Caco-2 (cell line): ENCODE results near the gene ARHGEF2. TPM values are rescaled to one million over a fixed set of nuclear protein-coding genes. Genes with fewer than 3 reads are reported as not detected.

Experiments
- BruUV-seq: library from RNA; stranded (reverse); fragments of 400-500 nt; replicated peaks from 2 replicates; lab custom pipeline; 2021; lab: Mats Ljungman, UMichigan
- CTCF ChIA-PET: fragments of 300-600 bp; sonication (Branson Sonifier 250); formaldehyde crosslinking; loops from one replicate; lab custom pipeline; 2022; ENCODE audit warnings: antibody characterized with exemption; lab: Charles Lee
- POLR2A ChIA-PET: fragments of 300-600 bp; sonication (Branson Sonifier 250); formaldehyde crosslinking; loops from one replicate; lab custom pipeline; 2022; ENCODE audit warnings: antibody characterized with exemption; lab: Charles Lee
- DNase-seq, 2 experiments: peaks; one replicate each; pipeline versions ENCODE4 v3.0.0 to v3.0.0-alpha.2; 2020 to 2022
- H3K27me3 ChIP-seq: replicated peaks from 2 replicates; pipeline ENCODE4 v1.6.0; 2011; ENCODE audit warnings: low read length; ENCODE audit not compliant: control insufficient read depth, insufficient read depth
- H3K36me3 ChIP-seq: 2 replicates; pipeline ENCODE4 v1.5.1; 2011; ENCODE audit warnings: low read length; ENCODE audit not compliant: control insufficient read depth, insufficient read depth
- H3K4me1 ChIP-seq: fragments of 250-450 bp; sonication (Bioruptor Pico); 2 replicates; pipeline ENCODE4 v1.5.1; 2020; ENCODE audit warnings: mild to moderate bottlenecking
- H3K4me3 ChIP-seq: 2 replicates; pipeline ENCODE4 v1.5.1; 2011; ENCODE audit warnings: low read depth, mild to moderate bottlenecking, control low read depth, low read length
- H3K9me3 ChIP-seq: fragments of 250-450 bp; sonication (Bioruptor Pico); 2 replicates; pipeline ENCODE4 v1.5.1; 2020; ENCODE audit warnings: mild to moderate bottlenecking, moderate library complexity
- H3K27ac Mint-ChIP-seq: one replicate; pipeline ENCODE4 v1.8.0; 2022; ENCODE audit warnings: mixed read lengths; ENCODE audit not compliant: unreplicated experiment
- H3K27me3 Mint-ChIP-seq: one replicate; pipeline ENCODE4 v1.8.0; 2022; ENCODE audit warnings: mixed read lengths; ENCODE audit not compliant: insufficient read depth, unreplicated experiment
- H3K36me3 Mint-ChIP-seq: one replicate; pipeline ENCODE4 v1.8.0; 2022; ENCODE audit warnings: mild to moderate bottlenecking, mixed read lengths; ENCODE audit not compliant: insufficient read depth, unreplicated experiment
- H3K4me1 Mint-ChIP-seq: one replicate; pipeline ENCODE4 v1.8.0; 2022; ENCODE audit warnings: low read depth, mixed read lengths; ENCODE audit not compliant: unreplicated experiment
- H3K4me3 Mint-ChIP-seq: one replicate; pipeline ENCODE4 v1.8.0; 2022; ENCODE audit warnings: mild to moderate bottlenecking, moderate library complexity, mixed read lengths; ENCODE audit not compliant: unreplicated experiment
- H3K9me3 Mint-ChIP-seq: one replicate; pipeline ENCODE4 v1.8.0; 2022; ENCODE audit warnings: mixed read lengths; ENCODE audit not compliant: unreplicated experiment
- intact Hi-C: fragments of 100-400 bp; cut with micrococcal nuclease; formaldehyde crosslinking; loops from one replicate; pipeline ENCODE4 v1.10.0; 2022; ENCODE audit not compliant: unreplicated experiment
- total RNA-seq: library from RNA; stranded (reverse); gene quantifications from 2 replicates; pipeline ENCODE4 v1.2.3, GENCODE V29; 2022
- TF ChIP-seq, protein P1 (sequence below), 2 experiments: fragments of 200-600 bp in 1 of 2; IDR thresholded peaks; 1 replicate in 1 of 2; 2 replicates in 1 of 2; pipeline versions ENCODE4 v1.5.1 to v1.8.0; 2011 to 2022; ENCODE audit warnings: antibody characterized with exemption in 1 of 2, control low read depth in 1 of 2, inconsistent platforms in 1 of 2, low read depth in 1 of 2, low read length in 1 of 2, mild to moderate bottlenecking in 1 of 2, moderate library complexity in 1 of 2; ENCODE audit not compliant: insufficient read depth in 1 of 2, severe bottlenecking in 1 of 2, unreplicated experiment in 1 of 2

The ARHGEF2 gene
- total RNA-seq, 1 experiment from 2014 or later: 60.3 TPM

DNA sequence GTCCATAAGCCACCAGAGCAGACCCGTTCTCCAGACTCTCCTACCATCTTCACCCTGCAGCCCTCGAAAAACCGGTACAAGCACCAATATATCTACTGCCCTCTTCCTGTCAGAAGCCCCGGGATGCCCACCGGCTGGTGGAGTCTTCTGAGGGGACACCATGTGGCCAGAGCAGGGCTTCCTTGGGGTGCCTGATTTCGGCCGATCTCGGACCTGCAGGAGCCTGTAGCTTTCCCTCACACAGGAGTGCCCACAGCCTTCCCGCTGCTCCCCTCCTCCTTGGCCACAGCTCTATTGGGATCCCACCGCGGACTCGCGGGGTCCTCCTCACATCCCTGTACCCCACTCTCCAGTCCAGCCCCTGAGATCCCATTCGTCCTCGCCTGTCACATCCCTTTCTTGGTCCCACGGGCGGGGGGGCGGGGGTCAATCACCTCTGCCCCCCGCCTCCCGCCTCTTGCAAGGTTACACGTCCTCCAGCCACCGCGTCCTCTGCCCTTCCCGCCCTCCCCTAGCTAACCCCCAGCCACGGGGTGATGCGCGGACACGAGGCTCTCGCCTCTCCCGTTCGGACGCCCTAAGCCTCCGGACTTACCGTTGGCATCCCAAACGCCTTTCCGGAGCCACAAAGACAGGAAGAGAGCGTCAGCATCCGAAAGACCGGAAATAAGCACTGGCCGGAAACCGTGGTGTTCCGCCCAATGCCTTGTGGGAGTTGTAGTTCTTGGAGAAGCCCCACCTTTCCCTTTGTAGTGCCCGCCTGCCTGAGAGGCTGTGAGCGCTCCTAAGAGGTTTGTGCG lies 42.1 kb upstream of the ARHGEF2 start, which contains the start of gene SSR2:
SSR2 (minus strand) TSS at position 659 of the 800 bp plus-strand sequence. CDS start 784 bp downstream, outside the sequence.
- peak within 1 kb of the TSS; percentile 97 for H3K4me3 Mint-ChIP-seq
- POLR2A ChIA-PET: no interaction called here
- peaks cover 14% of the 10 kb centered on the region for H3K4me1 Mint-ChIP-seq
- TF ChIP-seq, protein P1, sequence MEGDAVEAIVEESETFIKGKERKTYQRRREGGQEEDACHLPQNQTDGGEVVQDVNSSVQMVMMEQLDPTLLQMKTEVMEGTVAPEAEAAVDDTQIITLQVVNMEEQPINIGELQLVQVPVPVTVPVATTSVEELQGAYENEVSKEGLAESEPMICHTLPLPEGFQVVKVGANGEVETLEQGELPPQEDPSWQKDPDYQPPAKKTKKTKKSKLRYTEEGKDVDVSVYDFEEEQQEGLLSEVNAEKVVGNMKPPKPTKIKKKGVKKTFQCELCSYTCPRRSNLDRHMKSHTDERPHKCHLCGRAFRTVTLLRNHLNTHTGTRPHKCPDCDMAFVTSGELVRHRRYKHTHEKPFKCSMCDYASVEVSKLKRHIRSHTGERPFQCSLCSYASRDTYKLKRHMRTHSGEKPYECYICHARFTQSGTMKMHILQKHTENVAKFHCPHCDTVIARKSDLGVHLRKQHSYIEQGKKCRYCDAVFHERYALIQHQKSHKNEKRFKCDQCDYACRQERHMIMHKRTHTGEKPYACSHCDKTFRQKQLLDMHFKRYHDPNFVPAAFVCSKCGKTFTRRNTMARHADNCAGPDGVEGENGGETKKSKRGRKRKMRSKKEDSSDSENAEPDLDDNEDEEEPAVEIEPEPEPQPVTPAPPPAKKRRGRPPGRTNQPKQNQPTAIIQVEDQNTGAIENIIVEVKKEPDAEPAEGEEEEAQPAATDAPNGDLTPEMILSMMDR (IDR thresholded peaks at IDR 0.05; ENCODE audit: insufficient read depth in 1 of 2, low read depth in 1 of 2, low read length in 1 of 2, severe bottlenecking in 1 of 2, unreplicated experiment in 1 of 2): no peak
- peaks cover 3% of the 10 kb centered on the region; the same call in 1 of the 2 replicates for H3K36me3 ChIP-seq
- peaks cover 12% of the 10 kb centered on the region; the same call in 1 of the 2 replicates for H3K4me1 ChIP-seq
- no peaks in the 10 kb centered on the region for H3K27me3 Mint-ChIP-seq
- H3K9me3 Mint-ChIP-seq: no peaks in the 10 kb centered on the region
- CTCF ChIA-PET: interaction anchor here (0.7 to 1.1 kb wide), 4 partner anchors 12 to 110 kb away, joined by 3 to 10 read pairs (median 3); no protein-coding TSS in a partner anchor
- peak within 1 kb of the TSS; percentile 77 for H3K27ac Mint-ChIP-seq
- no peaks in the 10 kb centered on the region for H3K9me3 ChIP-seq
- intact Hi-C loops: loop anchor here (1.0 kb wide), 2 partner anchors 34 to 41 kb away; partner anchors contain the start of gene LAMTOR2
- peak within 1 kb of the TSS; percentile 95 for H3K4me3 ChIP-seq
- peaks cover 40% of the 10 kb centered on the region for H3K36me3 Mint-ChIP-seq
- peak; percentile 88 to 90 for DNase-seq
- H3K27me3 ChIP-seq: no peaks in the 10 kb centered on the region
- BruUV-seq: no TSS peak

GRCh38 chr1:156019946-156020292 lies 41.6 kb upstream of the ARHGEF2 start:
- Mint-ChIP-seq H3K4me3 (peak overlapping the region; percentile 97), H3K27me3 (no peaks in the 10 kb centered on the region), H3K9me3 (no peaks in the 10 kb centered on the region), H3K27ac (peak overlapping the region; percentile 77), H3K36me3 (peaks cover 43% of the 10 kb centered on the region), H3K4me1 (peaks cover 14% of the 10 kb centered on the region)
- Histone ChIP-seq H3K4me3 (peak overlapping the region; percentile 95), H3K4me1 (peaks cover 8% of the 10 kb centered on the region; the same call in 1 of the 2 replicates), H3K36me3 (peaks cover 3% of the 10 kb centered on the region; the same call in 1 of the 2 replicates), H3K9me3 (no peaks in the 10 kb centered on the region), H3K27me3 (no peaks in the 10 kb centered on the region)
- BruUV-seq: TSS peak; percentile 69
- intact Hi-C loops: loop anchor here (1.0 kb wide), 1 partner anchor 41 kb away; no protein-coding TSS in a partner anchor
- TF ChIP-seq, protein P1 (IDR thresholded peaks at IDR 0.05; ENCODE audit: insufficient read depth in 1 of 2, low read depth in 1 of 2, low read length in 1 of 2, severe bottlenecking in 1 of 2, unreplicated experiment in 1 of 2): no peak
- DNase-seq: no peak
- ChIA-PET POLR2A (no interaction called here), CTCF (interaction anchor here (0.7 kb wide), 2 partner anchors 16 to 44 kb away, joined by 3 read pairs; no protein-coding TSS in a partner anchor)

GRCh38 chr1:156014829-156015228 lies 36.5 kb upstream of the ARHGEF2 start:
- no TSS peak for BruUV-seq
- peaks cover 19% of the 10 kb centered on the region for H3K4me1 Mint-ChIP-seq
- H3K9me3 Mint-ChIP-seq: no peaks in the 10 kb centered on the region
- Histone ChIP-seq H3K9me3 (no peaks in the 10 kb centered on the region), H3K4me3 (no peak overlapping the region), H3K27me3 (no peaks in the 10 kb centered on the region), H3K36me3 (peaks cover 3% of the 10 kb centered on the region; the same call in 1 of the 2 replicates), H3K4me1 (peaks cover 3% of the 10 kb centered on the region; the same call in 1 of the 2 replicates)
- TF ChIP-seq, protein P1 (IDR thresholded peaks at IDR 0.05; ENCODE audit: insufficient read depth in 1 of 2, low read depth in 1 of 2, low read length in 1 of 2, severe bottlenecking in 1 of 2, unreplicated experiment in 1 of 2): no peak
- H3K36me3 Mint-ChIP-seq: peaks cover 70% of the 10 kb centered on the region
- POLR2A ChIA-PET: no interaction called here
- CTCF ChIA-PET: interaction anchor here (0.8 kb wide), 1 partner anchor 52 kb away, joined by 3 read pairs; no protein-coding TSS in a partner anchor
- intact Hi-C loops: no loop called here
- H3K27ac Mint-ChIP-seq: no peak overlapping the region
- no peaks in the 10 kb centered on the region for H3K27me3 Mint-ChIP-seq
- peak in 1 of 2 experiments; percentile 21 for DNase-seq
- no peak overlapping the region for H3K4me3 Mint-ChIP-seq
